Stimulated activated CD8-positive, alpha-beta memory T cell treated with anti-CD3 and anti-CD28 coated beads, Interleukin-12 subunit alpha, Interleukin-12 subunit beta, amount 100 ng/mL, for 1 hour (primary cell): Measurements from ENCODE around the gene GLT8D1.
"Not testable (repeated sequence)": the region's sequence is repeated elsewhere in the genome, so short reads cannot be mapped to it uniquely, and the experiment has no call there.

Source experiments
- DNase-seq: peaks from one replicate; pipeline ENCODE4 v3.0.0-alpha.2; 2020; ENCODE audit warnings: low read depth

The GLT8D1 gene

DNA sequence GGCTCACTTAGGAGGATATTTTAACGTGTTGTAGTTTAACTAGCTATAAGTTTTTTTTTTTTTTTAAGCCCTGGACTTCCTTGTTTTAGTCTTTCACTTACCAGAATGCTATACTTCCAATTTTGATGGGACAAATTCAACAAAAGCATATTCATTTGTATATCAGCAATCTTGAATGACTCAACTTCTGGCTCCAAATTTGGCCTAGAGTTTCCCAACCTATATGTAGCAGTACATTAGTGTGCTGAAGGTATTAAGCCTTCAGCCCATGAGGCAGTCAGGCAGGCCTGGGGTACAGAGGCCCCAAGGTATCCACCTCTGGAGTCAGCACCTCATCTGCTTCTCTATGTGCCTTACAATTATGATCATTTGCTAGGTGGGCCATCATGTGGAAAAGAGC lies 25.8 kb downstream of the GLT8D1 start:
- DNase-seq: no peak

GRCh38 chr3:52679199-52679538 lies 26.4 kb downstream of the GLT8D1 start:
- no peak for DNase-seq

- no peak for DNase-seq
Measured at GRCh38 chr3:52678265-52679198, 27.1 kb downstream of the GLT8D1 start.

DNA sequence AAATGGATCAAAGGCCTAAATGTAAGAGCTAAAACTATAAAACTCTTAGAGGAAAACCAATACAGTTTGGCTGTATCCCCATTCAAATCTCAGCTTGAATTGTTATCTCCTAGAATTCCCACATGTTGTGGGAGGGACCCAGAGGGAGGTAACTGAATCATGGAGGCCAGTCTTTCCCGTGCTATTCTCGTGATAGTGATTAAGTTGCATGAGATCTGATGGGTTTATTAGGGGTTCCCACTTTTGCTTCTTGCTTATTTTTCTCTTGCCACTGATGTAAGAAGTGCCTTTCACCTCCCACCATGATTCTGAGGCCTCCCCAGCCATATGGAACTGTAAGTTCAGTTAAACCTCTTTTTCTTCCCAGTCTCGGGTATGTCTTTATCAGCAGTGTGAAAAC lies 29.4 kb downstream of the GLT8D1 start:
- DNase-seq: not testable (repeated sequence)

- DNase-seq: no peak
Measured at GRCh38 chr3:52671676-52672075, 33.9 kb downstream of the GLT8D1 start.

- no peak for DNase-seq
Measured at GRCh38 chr3:52670621-52671521, 34.7 kb downstream of the GLT8D1 start.

DNA sequence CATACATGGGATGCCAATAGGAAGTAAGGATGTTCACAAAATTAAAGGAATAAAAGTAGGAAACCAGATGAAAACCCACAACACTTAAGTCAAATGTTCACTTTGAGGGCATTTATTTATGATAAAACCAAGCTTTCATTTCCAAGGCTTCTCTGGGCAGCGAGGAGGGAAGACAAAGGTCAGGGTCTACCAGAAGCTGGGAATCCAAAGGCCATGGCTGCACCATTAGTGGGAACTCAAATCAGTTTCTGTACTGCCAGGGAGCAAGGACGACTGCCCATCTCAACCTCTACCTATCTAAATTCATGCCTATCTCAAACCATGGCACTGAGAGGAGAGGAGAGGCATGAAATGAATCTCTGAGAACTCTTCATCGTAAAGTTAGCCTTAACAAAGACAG lies 42.5 kb downstream of the GLT8D1 start:
- DNase-seq: no peak

GRCh38 chr3:52660046-52660445 lies 45.5 kb downstream of the GLT8D1 start:
- no peak for DNase-seq

DNA sequence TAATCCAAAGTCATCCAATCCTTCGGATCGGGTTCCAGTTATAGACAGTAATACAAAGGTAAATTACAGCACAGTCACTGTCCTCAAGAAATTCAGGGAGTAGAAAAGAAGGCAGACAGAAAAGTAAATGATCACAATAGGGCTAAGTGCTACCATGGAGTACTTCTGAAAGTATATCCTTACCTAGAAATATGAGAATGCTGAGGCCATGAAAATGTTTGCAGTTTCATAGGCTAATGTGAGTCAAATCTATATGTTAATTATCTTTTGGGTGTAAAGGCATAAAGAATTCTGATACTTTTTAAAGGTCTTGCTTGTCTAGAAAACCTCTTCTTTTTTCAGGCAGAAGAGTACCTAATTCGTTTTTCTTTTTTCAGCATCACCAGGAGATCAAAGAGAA lies 49.7 kb downstream of the GLT8D1 start:
- no peak for DNase-seq

- no peak for DNase-seq
Measured at GRCh38 chr3:52651592-52651991, 54.0 kb downstream of the GLT8D1 start.

DNA sequence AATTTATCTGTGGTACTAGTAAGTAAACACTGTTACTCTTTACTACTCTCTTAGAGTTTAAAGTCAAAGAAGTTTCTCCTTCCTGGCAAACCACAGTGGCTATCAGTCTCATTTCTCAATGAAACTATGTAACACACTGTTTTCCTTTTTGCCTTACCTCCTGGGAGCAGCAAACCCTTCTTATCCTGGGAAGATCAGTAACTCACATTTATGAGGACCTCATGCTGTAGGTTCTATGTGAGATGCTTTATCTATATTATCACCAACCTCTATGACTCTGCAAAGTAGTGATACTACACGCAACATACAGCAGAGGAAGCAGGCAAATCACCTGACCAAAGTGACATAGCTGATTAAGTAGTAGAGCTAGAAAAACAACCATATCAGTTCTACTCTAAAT lies 55.2 kb downstream of the GLT8D1 start:
- no peak for DNase-seq

- DNase-seq: no peak
Measured at GRCh38 chr3:52649461-52650210, 56.0 kb downstream of the GLT8D1 start.

- DNase-seq: no peak
Measured at GRCh38 chr3:52645549-52645948, 60.0 kb downstream of the GLT8D1 start.
